HepG2 (cell line): ENCODE results near the gene MT1F. TPM values are rescaled to one million over a fixed set of nuclear protein-coding genes. Genes with fewer than 3 reads are reported as not detected.

ENCODE experiments used
- ESRRA ChIP-seq: sonication (generic); formaldehyde crosslinking; IDR thresholded peaks from 2 replicates; pipeline ENCODE4 v1.5.1; 2020; ENCODE audit warnings: mild to moderate bottlenecking, low read depth, missing genetic modification reagents
- polyA plus RNA-seq, 8 experiments: library from polyadenylated mRNA; depleted of rRNA in 3 of 8; stranded (reverse) in 7 of 8; unstranded in 1 of 8; fragments of >200 nt; fragmentation: Illumina TruSeq in 4 of 8; extraction: Trizol in 4 of 8; gene quantifications; 2 replicates each; pipeline versions ENCODE4 v1.2.1 to v1.2.3, GENCODE V29; 2011 to 2016; ENCODE audit warnings: low read depth in 4 of 8, missing spikeins in 1 of 8, mixed read lengths in 1 of 8; ENCODE audit not compliant: insufficient read depth in 1 of 8
- total RNA-seq, 5 experiments: library from RNA; depleted of rRNA; stranded (reverse); fragments of >200 nt; fragmentation: Illumina TruSeq; extraction: Trizol; gene quantifications; 2 replicates each; pipeline ENCODE4 v1.2.3, GENCODE V29; 2016; ENCODE audit warnings: low read depth in 1 of 5
- TF ChIP-seq, protein P1 (sequence below), 2 experiments: sonication (generic) in 1 of 2; formaldehyde crosslinking in 1 of 2; IDR thresholded peaks; 2 replicates each; pipeline versions ENCODE4 v1.5.1 to v1.6.1; 2011 to 2020; ENCODE audit warnings: borderline replicate concordance in 1 of 2, low read depth in 1 of 2, low read length in 1 of 2, mild to moderate bottlenecking in 1 of 2, missing genetic modification reagents in 1 of 2, moderate library complexity in 1 of 2
- TF ChIP-seq, protein P2 (sequence below): sonication (generic); formaldehyde crosslinking; IDR thresholded peaks from 2 replicates; pipeline ENCODE4 v1.4.0; 2020; ENCODE audit warnings: missing genetic modification reagents
- TF ChIP-seq, protein P3 (sequence below): sonication (generic); formaldehyde crosslinking; IDR thresholded peaks from 2 replicates; pipeline ENCODE4 v1.5.0; 2020; ENCODE audit warnings: mild to moderate bottlenecking, missing genetic modification reagents, borderline replicate concordance
- TF ChIP-seq, protein P4 (sequence below): sonication (generic); formaldehyde crosslinking; IDR thresholded peaks from 2 replicates; pipeline ENCODE4 v1.4.0; 2020; ENCODE audit warnings: missing genetic modification reagents

MT1F gene
- total and polyA plus RNA-seq, 2 of the 13 experiments (the other 11 are each of a cell fraction or from before 2014, with no cell fraction given), result 1.9 to 169 TPM

DNA sequence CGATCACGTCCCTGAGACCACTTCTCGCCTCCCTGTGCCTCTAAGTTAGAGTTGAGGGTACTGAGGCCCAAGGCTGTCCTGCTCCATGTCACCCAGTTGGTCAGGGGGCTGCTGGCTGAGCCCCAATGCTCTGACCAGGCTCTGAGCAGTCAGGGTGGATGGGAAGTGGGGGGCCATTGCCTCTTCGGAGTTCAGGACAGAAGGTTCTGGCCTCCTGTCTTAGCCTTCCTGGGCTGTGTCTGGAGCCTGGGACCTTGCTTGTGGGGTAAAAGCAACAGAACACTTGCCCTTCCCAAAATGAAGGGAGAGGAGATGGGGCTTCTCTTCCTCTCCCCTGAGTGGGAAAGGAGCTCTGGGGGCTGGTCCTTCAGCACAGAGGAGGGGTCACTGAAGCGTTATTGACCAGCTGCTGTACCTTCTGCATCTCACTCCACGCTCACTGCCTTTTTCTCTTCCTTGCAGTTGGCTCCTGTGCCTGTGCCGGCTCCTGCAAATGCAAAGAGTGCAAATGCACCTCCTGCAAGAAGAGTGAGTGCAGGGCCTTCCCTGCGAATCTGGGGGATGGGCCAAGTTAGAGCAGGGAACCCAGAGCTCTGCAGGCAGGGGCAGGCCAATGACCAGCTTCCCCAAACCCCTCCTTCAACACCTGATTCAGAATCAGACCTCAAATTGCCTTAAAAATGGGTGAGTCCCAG lies 25.1 kb downstream of the MT1F start (continued):
- TF ChIP-seq, protein P1, sequence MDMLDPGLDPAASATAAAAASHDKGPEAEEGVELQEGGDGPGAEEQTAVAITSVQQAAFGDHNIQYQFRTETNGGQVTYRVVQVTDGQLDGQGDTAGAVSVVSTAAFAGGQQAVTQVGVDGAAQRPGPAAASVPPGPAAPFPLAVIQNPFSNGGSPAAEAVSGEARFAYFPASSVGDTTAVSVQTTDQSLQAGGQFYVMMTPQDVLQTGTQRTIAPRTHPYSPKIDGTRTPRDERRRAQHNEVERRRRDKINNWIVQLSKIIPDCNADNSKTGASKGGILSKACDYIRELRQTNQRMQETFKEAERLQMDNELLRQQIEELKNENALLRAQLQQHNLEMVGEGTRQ (IDR thresholded peaks at IDR 0.05; ENCODE audit: low read depth, low read length), result 0 out of 2 replicates have a peak, but pooled peaks have one; percentile 9
- TF ChIP-seq, protein P1 (CRISPR knock-in tag; IDR thresholded peaks at IDR 0.05; ENCODE audit: borderline replicate concordance), result no peak
- TF ChIP-seq, protein P2, sequence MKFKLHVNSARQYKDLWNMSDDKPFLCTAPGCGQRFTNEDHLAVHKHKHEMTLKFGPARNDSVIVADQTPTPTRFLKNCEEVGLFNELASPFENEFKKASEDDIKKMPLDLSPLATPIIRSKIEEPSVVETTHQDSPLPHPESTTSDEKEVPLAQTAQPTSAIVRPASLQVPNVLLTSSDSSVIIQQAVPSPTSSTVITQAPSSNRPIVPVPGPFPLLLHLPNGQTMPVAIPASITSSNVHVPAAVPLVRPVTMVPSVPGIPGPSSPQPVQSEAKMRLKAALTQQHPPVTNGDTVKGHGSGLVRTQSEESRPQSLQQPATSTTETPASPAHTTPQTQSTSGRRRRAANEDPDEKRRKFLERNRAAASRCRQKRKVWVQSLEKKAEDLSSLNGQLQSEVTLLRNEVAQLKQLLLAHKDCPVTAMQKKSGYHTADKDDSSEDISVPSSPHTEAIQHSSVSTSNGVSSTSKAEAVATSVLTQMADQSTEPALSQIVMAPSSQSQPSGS, result no peak
- TF ChIP-seq, protein P3, sequence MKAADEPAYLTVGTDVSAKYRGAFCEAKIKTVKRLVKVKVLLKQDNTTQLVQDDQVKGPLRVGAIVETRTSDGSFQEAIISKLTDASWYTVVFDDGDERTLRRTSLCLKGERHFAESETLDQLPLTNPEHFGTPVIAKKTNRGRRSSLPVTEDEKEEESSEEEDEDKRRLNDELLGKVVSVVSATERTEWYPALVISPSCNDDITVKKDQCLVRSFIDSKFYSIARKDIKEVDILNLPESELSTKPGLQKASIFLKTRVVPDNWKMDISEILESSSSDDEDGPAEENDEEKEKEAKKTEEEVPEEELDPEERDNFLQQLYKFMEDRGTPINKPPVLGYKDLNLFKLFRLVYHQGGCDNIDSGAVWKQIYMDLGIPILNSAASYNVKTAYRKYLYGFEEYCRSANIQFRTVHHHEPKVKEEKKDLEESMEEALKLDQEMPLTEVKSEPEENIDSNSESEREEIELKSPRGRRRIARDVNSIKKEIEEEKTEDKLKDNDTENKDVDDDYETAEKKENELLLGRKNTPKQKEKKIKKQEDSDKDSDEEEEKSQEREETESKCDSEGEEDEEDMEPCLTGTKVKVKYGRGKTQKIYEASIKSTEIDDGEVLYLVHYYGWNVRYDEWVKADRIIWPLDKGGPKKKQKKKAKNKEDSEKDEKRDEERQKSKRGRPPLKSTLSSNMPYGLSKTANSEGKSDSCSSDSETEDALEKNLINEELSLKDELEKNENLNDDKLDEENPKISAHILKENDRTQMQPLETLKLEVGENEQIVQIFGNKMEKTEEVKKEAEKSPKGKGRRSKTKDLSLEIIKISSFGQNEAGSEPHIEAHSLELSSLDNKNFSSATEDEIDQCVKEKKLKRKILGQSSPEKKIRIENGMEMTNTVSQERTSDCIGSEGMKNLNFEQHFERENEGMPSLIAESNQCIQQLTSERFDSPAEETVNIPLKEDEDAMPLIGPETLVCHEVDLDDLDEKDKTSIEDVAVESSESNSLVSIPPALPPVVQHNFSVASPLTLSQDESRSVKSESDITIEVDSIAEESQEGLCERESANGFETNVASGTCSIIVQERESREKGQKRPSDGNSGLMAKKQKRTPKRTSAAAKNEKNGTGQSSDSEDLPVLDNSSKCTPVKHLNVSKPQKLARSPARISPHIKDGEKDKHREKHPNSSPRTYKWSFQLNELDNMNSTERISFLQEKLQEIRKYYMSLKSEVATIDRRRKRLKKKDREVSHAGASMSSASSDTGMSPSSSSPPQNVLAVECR (CRISPR knock-in tag), result 0 out of 2 replicates have a peak, but pooled peaks have one; percentile 32
- TF ChIP-seq, protein P4, sequence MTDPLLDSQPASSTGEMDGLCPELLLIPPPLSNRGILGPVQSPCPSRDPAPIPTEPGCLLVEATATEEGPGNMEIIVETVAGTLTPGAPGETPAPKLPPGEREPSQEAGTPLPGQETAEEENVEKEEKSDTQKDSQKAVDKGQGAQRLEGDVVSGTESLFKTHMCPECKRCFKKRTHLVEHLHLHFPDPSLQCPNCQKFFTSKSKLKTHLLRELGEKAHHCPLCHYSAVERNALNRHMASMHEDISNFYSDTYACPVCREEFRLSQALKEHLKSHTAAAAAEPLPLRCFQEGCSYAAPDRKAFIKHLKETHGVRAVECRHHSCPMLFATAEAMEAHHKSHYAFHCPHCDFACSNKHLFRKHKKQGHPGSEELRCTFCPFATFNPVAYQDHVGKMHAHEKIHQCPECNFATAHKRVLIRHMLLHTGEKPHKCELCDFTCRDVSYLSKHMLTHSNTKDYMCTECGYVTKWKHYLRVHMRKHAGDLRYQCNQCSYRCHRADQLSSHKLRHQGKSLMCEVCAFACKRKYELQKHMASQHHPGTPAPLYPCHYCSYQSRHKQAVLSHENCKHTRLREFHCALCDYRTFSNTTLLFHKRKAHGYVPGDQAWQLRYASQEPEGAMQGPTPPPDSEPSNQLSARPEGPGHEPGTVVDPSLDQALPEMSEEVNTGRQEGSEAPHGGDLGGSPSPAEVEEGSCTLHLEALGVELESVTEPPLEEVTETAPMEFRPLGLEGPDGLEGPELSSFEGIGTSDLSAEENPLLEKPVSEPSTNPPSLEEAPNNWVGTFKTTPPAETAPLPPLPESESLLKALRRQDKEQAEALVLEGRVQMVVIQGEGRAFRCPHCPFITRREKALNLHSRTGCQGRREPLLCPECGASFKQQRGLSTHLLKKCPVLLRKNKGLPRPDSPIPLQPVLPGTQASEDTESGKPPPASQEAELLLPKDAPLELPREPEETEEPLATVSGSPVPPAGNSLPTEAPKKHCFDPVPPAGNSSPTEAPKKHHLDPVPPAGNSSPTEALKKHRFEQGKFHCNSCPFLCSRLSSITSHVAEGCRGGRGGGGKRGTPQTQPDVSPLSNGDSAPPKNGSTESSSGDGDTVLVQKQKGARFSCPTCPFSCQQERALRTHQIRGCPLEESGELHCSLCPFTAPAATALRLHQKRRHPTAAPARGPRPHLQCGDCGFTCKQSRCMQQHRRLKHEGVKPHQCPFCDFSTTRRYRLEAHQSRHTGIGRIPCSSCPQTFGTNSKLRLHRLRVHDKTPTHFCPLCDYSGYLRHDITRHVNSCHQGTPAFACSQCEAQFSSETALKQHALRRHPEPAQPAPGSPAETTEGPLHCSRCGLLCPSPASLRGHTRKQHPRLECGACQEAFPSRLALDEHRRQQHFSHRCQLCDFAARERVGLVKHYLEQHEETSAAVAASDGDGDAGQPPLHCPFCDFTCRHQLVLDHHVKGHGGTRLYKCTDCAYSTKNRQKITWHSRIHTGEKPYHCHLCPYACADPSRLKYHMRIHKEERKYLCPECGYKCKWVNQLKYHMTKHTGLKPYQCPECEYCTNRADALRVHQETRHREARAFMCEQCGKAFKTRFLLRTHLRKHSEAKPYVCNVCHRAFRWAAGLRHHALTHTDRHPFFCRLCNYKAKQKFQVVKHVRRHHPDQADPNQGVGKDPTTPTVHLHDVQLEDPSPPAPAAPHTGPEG, result no peak
- 0 out of 2 replicates have a peak, but pooled peaks have one; percentile 6 for TF ChIP-seq ESRRA (CRISPR knock-in tag)
- TF ChIP-seq, all 625 proteins: peak for 15
